Activated naive CD4-positive, alpha-beta T cell treated with anti-CD3 and anti-CD28 coated beads, Interleukin-2, amount 10 ng/mL, durations not matched to agents 7 days and 5 days (primary cell): ENCODE measurements around the gene BICD2.

ENCODE experiments used
- CTCF ChIA-PET: fragments of 350-600 bp; sonication (Branson Sonifier 250); formaldehyde crosslinking; loops from one replicate; lab custom pipeline; 2021; ENCODE audit warnings: antibody characterized with exemption; lab: Charles Lee
- DNase-seq: peaks from one replicate; pipeline ENCODE4 v3.0.0-alpha.2; 2020
- H3K27ac Mint-ChIP-seq: one replicate; pipeline ENCODE4 v1.8.0; 2021; ENCODE audit warnings: mild to moderate bottlenecking, moderate library complexity, mixed read lengths
- H3K27me3 Mint-ChIP-seq: one replicate; pipeline ENCODE4 v1.8.0; 2021; ENCODE audit warnings: mild to moderate bottlenecking, mixed read lengths
- H3K36me3 Mint-ChIP-seq: one replicate; pipeline ENCODE4 v1.8.0; 2021; ENCODE audit warnings: mixed read lengths
- H3K4me1 Mint-ChIP-seq: one replicate; pipeline ENCODE4 v1.8.0; 2021; ENCODE audit warnings: mixed read lengths
- H3K4me3 Mint-ChIP-seq: one replicate; pipeline ENCODE4 v1.8.0; 2021; ENCODE audit warnings: mild to moderate bottlenecking, moderate library complexity, mixed read lengths
- H3K9me3 Mint-ChIP-seq: one replicate; pipeline ENCODE4 v1.8.0; 2021; ENCODE audit warnings: mixed read lengths

The BICD2 gene

DNA sequence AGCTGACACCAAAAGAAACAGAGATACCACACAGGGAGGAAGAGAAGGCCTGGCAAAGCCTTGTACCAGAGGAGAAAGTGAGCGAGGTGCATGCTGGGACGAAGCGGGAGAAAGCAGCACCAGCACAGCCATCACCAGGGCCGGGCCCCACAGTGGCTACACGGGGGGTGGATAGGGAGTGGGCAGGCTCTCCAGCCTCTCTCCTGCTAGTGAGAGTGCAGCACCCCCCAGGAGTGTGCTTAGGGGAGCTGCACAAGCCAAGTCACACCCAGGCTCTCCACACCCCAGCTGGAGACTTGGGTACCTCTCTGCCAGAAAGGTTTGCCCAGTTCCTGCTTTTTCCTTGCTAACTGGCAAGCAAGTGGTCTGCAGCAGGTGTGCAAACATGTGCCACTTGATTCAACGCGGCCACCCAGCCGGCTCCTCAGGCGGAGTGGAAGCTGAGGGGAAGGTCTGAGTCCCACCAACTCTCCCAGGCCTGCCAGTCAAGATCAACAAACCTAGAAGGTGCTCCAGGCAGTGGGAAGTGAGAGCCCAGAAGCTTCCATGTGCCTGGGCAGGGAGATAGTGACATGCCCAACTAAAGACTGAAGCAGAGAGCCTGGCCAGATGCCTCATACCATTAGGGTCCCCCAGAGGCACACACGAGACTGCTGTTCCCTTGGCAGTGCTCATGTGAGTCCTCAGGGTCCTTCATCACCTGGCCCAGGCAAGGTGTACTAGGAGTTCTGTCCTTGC, 39.9 kb downstream of the BICD2 start:
- H3K36me3 Mint-ChIP-seq, result peaks cover 29% of the 10 kb centered on the region
- peaks cover 9% of the 10 kb centered on the region for H3K4me1 Mint-ChIP-seq
- H3K4me3 Mint-ChIP-seq, result no peak overlapping the region
- H3K27ac Mint-ChIP-seq, result peak overlapping the region; percentile 22
- no peak for DNase-seq
- no peaks in the 10 kb centered on the region for H3K9me3 Mint-ChIP-seq
- CTCF ChIA-PET, result no interaction called here
- no peaks in the 10 kb centered on the region for H3K27me3 Mint-ChIP-seq

DNA sequence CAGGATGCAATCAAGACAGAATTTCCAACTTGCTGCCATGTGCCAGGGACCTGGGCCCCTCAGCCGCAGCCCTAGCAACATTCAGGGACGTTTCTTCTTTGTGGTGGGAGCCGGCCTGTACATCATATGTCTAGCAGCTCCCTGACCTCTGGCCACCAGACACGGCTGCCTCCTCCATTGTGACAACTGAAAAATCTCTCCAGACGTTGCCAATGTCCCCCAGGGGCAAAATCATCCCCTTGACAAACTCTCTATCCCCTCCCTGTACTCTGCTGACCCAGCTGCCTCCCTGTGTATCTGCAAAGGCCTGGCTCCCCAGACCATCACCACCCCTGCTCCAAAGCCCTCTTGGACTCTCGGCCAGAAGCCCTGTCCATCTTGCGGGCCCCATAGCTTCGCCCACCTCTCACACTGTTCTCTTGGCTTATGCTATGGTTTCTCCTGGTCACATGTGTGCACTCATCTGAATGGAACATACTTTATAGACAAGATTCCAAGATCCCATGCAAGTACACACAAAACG, 40.8 kb downstream of the BICD2 start:
- H3K4me1 Mint-ChIP-seq, result peaks cover 9% of the 10 kb centered on the region
- H3K27ac Mint-ChIP-seq, result no peak overlapping the region
- CTCF ChIA-PET, result no interaction called here
- no peaks in the 10 kb centered on the region for H3K9me3 Mint-ChIP-seq
- H3K4me3 Mint-ChIP-seq, result no peak overlapping the region
- H3K27me3 Mint-ChIP-seq, result no peaks in the 10 kb centered on the region
- peaks cover 34% of the 10 kb centered on the region for H3K36me3 Mint-ChIP-seq
- no peak for DNase-seq

DNA sequence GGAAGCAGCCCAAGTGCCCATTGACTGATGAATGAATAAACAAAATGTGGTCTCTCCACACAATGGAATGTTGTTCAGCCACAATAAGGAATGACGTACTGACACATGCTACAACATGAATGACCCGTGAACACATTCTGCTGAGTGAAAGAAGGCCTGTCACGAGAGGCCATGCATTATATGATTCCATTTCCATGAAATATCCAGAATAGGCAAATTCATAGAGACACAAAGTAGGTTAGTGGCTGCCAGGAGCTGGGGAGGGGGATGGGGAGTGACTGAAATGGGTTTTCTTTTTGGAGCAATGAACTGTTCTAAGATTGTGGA, 41.4 kb downstream of the BICD2 start:
- CTCF ChIA-PET, result no interaction called here
- Mint-ChIP-seq H3K4me3 (no peak overlapping the region), H3K36me3 (peaks cover 34% of the 10 kb centered on the region), H3K27ac (no peak overlapping the region), H3K4me1 (peaks cover 9% of the 10 kb centered on the region), H3K9me3 (no peaks in the 10 kb centered on the region), H3K27me3 (no peaks in the 10 kb centered on the region)
- no peak for DNase-seq

DNA sequence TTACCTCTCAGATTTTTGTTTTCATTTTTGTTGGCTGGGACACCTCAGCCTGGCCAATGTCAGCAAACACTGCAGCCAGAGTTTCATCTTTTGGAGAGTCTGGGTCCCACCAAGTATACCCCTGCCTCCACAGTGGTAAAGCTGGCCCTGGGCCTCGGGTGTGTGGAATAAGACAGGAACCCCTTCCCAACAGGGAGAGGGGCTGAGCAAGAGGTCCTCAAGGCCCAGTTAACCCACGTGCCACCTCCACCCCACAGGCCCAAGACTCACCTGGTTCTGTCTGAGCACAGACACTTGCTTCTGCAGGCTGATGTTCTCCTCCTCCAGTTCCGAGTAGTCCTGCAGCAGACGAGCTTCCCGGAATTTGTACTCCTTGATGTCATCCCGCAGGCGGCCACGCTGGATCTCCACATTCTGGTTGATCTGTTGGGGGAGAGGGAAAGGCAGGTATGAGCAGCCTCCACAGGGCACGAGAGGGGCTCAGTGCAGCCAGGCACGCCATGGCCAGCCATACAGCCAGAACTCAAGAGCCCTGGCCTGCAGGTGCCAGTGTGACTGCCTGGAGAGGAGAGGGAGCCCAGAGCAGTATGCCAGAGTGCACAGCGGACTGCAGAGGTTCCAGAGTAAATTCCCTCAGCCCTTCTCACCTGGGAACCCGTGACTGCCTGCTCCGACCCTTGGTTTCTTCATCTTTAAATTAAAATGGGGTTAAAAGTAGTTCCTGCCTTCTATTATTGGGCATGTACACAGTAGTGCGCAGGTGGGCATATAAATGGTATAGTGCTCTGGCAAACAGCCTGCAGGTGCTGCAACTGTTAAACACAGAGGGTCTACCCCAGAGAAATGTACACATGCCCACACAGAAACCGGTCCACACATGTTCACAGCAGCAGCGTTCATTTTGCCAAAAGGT, 42.0 kb downstream of the BICD2 start:
- no peaks in the 10 kb centered on the region for H3K9me3 Mint-ChIP-seq
- H3K36me3 Mint-ChIP-seq, result peaks cover 33% of the 10 kb centered on the region
- H3K4me1 Mint-ChIP-seq, result peaks cover 7% of the 10 kb centered on the region
- no peak overlapping the region for H3K4me3 Mint-ChIP-seq
- no peaks in the 10 kb centered on the region for H3K27me3 Mint-ChIP-seq
- no peak for DNase-seq
- peak overlapping the region; percentile 33 for H3K27ac Mint-ChIP-seq
- CTCF ChIA-PET, result no interaction called here

DNA sequence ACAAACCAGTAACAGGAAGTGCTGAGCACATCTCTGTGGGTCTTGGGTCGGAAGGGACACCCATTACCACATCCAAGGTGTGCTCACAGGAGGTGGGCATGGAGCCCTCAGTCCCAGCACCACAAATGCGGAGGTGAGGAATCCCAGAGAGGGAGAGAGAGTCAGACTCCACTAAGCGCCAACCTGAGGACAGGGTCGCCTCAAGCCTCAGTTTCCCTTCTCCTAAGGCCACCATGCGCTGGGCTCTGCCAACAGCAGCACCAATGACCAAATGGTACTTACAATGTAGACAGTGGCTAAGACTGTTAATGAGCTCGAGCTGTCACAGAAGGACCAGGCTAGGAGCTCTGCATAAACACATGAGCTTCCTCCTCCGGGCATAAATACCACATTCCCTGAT, 43.1 kb downstream of the BICD2 start:
- Mint-ChIP-seq H3K9me3 (no peaks in the 10 kb centered on the region), H3K27ac (no peak overlapping the region), H3K4me1 (no peaks in the 10 kb centered on the region), H3K36me3 (peaks cover 34% of the 10 kb centered on the region), H3K27me3 (no peaks in the 10 kb centered on the region), H3K4me3 (no peak overlapping the region)
- no peak for DNase-seq
- CTCF ChIA-PET, result no interaction called here

DNA sequence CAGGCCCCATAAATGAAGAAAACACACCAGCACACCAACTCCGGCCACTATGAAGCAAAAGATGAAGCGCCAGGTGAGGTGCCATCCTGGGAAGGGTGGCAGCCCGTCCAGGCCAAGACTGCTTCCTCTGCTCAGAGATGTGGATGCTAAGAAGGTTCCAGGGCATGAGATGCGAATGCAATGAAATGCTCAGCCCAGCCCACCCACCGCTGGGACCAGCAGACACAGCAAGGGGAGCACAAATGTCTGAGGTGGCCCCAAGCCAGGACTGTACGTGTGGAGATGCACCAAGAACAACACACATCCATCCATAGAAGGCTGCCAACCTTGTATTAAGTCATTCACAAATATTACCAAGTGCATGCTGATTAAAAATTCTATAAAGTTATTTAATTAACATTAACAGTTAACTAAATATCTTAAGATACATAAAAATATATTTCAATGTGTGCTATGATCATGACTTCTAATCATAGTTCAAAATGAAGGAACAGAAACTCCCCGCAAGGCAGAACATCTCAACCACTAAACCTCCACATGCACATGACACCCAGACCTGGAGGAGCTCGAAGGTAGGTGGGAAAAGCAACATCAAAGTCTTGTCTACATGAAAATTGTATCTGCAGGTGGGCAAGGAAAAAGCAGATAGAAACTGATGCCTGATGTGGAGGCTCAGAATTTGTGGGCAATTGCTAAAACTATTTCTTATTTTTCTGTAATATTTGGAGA, 43.7 kb downstream of the BICD2 start:
- CTCF ChIA-PET, result no interaction called here
- Mint-ChIP-seq H3K4me3 (no peak overlapping the region), H3K36me3 (peaks cover 34% of the 10 kb centered on the region), H3K9me3 (no peaks in the 10 kb centered on the region), H3K4me1 (no peaks in the 10 kb centered on the region), H3K27ac (no peak overlapping the region), H3K27me3 (no peaks in the 10 kb centered on the region)
- no peak for DNase-seq

DNA sequence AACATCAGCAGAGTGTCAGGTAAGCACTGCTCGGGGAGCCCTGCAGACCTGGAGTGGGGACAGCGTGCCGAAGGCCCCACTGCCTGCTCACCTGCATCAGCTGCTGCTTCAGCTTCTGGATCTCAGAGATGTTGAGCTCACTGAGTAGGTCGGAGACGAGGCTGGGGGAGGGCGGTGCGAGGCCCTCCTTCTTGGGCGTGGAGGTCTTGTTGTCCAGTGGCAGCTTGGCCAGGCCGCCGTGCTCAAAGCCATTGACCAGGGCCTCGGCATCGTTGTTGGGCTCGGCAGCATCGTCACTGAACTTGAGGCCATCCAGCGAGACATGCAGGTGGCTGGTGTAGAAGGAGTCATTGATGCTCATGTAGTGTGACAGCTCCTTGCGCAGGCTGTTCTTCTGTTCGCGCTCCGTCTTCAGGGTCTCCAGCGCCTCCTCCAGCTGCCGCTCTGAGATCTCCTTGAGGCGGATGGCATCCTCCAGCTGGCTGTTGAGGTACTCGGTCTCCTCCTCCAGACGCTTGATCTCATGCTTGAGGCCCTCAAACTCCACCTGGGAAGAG, 44.3 kb downstream of the BICD2 start:
- Mint-ChIP-seq H3K27ac (no peak overlapping the region), H3K4me1 (no peaks in the 10 kb centered on the region), H3K27me3 (no peaks in the 10 kb centered on the region), H3K9me3 (no peaks in the 10 kb centered on the region), H3K36me3 (peaks cover 38% of the 10 kb centered on the region), H3K4me3 (no peak overlapping the region)
- CTCF ChIA-PET, result no interaction called here
- no peak for DNase-seq

DNA sequence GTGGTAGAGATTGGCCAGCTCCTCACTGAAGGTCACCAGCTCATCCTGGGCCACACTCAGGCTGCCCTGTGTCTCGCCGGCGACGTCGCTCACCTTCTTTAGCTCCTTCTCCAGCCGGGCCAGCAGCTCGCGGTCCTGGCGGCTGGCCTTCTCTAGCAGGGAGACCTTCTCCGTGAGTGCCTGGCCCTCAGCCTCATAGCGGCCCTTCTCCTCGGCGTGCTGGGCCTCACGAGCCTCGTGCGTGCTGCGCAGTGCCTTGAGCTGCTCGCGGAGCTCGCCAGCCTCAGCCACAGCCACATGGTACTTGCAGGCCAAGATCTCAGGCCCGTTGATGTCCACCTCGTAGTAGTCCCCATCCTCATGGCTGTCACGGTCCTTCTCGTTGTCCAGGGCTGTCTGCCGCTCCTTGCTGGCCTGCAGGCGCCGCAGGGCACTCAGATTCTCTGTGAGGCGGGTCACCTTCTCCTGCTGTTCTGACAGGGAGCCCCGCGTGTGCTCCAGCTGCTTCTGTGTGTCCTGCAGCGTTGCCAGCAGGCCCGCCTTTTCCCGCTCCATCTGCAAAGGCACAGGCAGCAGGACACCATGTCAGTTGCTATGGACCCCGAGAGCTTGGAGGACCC, 45.5 kb downstream of the BICD2 start:
- no peak overlapping the region for H3K4me3 Mint-ChIP-seq
- CTCF ChIA-PET, result interaction anchor here (2.0 to 7.9 kb wide), 2 partner anchors 13 to 72 kb away, joined by 7 to 108 read pairs; no protein-coding TSS in a partner anchor
- H3K27me3 Mint-ChIP-seq, result no peaks in the 10 kb centered on the region
- H3K9me3 Mint-ChIP-seq, result no peaks in the 10 kb centered on the region
- H3K4me1 Mint-ChIP-seq, result no peaks in the 10 kb centered on the region
- H3K36me3 Mint-ChIP-seq, result peaks cover 43% of the 10 kb centered on the region
- DNase-seq, result no peak
- no peak overlapping the region for H3K27ac Mint-ChIP-seq

DNA sequence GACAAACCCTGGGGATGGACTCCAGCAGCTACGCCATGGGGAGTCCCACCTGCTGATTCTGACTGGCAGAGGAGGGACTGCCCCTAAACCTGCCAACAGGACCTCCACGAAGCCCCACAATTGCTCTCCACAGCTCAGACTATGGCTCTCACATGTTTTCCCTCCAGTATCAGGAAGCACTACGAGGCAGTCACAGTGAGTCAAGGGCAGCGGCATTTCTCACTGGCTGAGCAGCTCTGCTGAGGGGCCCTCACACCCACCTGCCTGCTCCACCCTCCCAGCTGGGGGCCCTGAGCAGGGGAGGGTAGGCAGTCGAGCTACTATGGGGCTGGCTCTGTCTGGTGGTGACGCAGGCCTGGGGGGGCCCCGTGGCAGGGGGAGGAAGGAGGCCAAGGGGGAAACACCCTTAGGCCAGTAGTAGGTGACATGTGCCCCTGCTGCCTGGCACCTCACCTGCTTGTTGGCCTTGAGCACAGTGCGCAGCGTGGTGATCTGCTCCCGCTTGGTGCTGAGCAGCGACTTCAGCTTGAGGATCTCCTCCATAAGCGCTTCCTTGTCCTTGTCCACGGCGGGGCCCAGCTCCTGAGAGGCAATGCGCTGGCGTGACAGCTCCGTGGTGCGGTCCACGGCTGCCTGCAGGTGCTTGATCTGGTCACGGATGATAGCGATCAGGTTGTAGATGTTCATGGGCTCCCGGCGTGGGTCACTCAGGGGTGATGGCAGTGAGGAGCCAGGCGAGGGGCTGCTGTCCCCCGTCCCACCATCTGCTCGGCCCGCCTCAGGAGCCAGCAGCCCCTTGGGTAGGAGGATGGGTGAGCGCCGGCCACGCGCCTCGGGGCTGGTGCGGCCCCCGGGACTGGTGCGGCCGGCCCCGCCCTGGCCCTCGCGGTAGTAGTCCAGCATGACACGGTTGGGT, 46.3 kb downstream of the BICD2 start:
- H3K27me3 Mint-ChIP-seq, result no peaks in the 10 kb centered on the region
- no peak overlapping the region for H3K4me3 Mint-ChIP-seq
- H3K4me1 Mint-ChIP-seq, result peaks cover 5% of the 10 kb centered on the region
- CTCF ChIA-PET, result interaction anchor here (1.4 to 7.9 kb wide), 3 partner anchors 14 to 72 kb away, joined by 6 to 108 read pairs (median 7); no protein-coding TSS in a partner anchor
- H3K27ac Mint-ChIP-seq, result no peak overlapping the region
- peaks cover 47% of the 10 kb centered on the region for H3K36me3 Mint-ChIP-seq
- no peak for DNase-seq
- H3K9me3 Mint-ChIP-seq, result no peaks in the 10 kb centered on the region

DNA sequence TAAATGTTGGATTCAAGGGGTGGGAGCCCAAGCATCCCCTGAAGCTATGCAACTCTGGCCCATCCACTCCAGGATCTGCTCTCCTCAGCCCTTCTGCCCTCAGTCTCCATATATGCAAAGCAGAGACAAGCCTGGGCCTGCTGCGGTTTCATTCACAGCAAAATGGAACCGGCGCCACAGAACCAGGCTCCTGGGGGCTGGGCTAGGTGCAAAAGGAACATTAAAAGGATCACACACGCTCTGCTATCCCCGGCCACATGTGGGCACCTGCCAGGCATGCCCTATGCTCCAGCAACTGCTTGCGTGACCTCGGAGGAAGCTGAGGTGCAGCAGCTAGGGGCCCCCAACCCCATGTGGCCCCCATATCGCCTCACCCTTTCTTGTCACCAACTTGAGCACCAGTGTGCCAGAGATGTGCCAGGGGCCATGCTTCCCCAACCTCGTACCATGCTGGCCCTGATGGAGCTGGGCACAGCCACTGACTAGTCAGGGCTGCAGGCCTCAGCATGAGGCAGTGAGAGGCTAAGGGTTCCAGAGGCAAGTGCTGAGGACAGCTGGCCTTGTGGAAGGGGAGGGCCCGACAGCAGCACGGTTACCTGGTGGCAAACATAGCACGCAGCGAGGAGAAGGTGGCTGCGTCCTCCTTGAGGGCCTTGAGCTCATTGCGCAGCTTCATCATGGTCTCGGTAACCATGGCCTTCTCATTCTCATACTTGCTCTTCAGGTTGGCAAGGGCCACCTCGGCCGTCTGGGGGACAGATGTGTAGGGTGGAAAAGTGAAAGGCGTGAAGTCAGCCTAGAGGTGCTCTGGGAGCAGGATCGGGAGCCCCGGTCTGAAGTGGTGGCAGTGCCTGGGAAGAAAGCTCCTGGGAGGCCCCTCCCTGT, 47.2 kb downstream of the BICD2 start:
- peak overlapping the region; percentile 62 for H3K27ac Mint-ChIP-seq
- H3K27me3 Mint-ChIP-seq, result no peaks in the 10 kb centered on the region
- CTCF ChIA-PET, result interaction anchor here (1.3 to 7.9 kb wide), 6 partner anchors 10 to 73 kb away, joined by 3 to 108 read pairs (median 6); no protein-coding TSS in a partner anchor
- no peak overlapping the region for H3K4me3 Mint-ChIP-seq
- H3K4me1 Mint-ChIP-seq, result peaks cover 12% of the 10 kb centered on the region
- no peak for DNase-seq
- H3K36me3 Mint-ChIP-seq, result peaks cover 52% of the 10 kb centered on the region
- no peaks in the 10 kb centered on the region for H3K9me3 Mint-ChIP-seq

DNA sequence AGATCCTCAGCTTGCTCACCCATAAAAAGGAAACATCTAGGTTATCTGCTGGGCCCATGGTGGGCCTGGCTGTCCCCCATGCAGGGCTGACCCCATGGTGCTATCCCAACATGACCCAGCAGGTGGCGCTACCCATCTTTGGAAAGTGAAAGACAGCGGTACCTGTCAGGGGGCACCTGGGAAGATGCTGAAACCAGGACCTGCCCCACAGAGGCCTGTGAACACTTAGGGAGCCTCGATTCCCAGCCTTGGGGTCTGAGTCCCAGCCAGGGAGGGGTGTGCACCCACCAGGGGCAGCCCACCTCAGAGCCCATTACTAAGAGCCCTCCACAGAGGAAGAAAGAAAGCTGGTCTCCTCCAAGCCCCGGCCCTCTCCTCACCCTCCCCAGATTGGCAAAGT, 48.1 kb downstream of the BICD2 start:
- Mint-ChIP-seq H3K4me1 (peaks cover 21% of the 10 kb centered on the region), H3K9me3 (no peaks in the 10 kb centered on the region), H3K27me3 (no peaks in the 10 kb centered on the region), H3K36me3 (peaks cover 57% of the 10 kb centered on the region), H3K4me3 (no peak overlapping the region), H3K27ac (no peak overlapping the region)
- peak; percentile 89 for DNase-seq
- CTCF ChIA-PET, result interaction anchor here (1.2 to 7.9 kb wide), 6 partner anchors 9 to 74 kb away, joined by 3 to 108 read pairs (median 5); partner anchors contain the start of gene BICD2
